Esophagus squamous epithelium (tissue), 4 donors: ENCODE data around the gene SPIB.

Experiments
- POLR2A ChIP-seq, 4 donors: fragments of 450-650 bp; IDR thresholded peaks; one replicate each; pipeline ENCODE4 v1.6.1; 2017; ENCODE audit warnings: antibody characterized with exemption in 4 of 4, mild to moderate bottlenecking in 4 of 4, moderate library complexity in 3 of 4
- TF ChIP-seq, protein P1 (sequence below), 6 experiments: fragments of 450-650 bp in 4 of 6; fragments of 200-600 bp in 2 of 6; sonication (generic) in 2 of 6; IDR thresholded peaks; one replicate each; pipeline ENCODE4 v1.5.1; 2016 to 2019; ENCODE audit warnings: antibody characterized with exemption in 6 of 6, mild to moderate bottlenecking in 4 of 6, moderate library complexity in 4 of 6

DNA sequence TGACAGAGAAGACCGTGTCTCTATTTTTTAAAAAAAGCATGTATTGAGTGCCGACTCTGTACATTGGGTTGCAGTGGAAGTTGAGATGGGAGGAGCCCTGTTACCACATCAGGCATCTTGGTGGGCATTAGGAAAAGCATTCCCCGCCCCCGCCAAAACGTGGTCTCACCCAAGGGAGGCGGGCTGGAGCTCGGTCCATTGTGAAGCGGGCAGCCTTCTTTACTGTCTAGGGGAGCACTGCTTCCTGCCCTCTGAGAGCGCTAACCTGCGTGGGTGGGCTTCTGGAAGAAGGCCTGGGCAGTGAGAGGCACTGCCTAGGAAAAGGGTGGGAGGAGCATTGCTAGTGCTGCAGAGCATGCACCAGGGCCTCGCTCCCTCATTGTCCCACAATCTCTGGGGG, 38.6 kb upstream of the SPIB start:
- no peak for TF ChIP-seq POLR2A (IDR thresholded peaks at IDR 0.05)
- TF ChIP-seq, protein P1, sequence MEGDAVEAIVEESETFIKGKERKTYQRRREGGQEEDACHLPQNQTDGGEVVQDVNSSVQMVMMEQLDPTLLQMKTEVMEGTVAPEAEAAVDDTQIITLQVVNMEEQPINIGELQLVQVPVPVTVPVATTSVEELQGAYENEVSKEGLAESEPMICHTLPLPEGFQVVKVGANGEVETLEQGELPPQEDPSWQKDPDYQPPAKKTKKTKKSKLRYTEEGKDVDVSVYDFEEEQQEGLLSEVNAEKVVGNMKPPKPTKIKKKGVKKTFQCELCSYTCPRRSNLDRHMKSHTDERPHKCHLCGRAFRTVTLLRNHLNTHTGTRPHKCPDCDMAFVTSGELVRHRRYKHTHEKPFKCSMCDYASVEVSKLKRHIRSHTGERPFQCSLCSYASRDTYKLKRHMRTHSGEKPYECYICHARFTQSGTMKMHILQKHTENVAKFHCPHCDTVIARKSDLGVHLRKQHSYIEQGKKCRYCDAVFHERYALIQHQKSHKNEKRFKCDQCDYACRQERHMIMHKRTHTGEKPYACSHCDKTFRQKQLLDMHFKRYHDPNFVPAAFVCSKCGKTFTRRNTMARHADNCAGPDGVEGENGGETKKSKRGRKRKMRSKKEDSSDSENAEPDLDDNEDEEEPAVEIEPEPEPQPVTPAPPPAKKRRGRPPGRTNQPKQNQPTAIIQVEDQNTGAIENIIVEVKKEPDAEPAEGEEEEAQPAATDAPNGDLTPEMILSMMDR (IDR thresholded peaks at IDR 0.05) = no peak
